ENCODE results near the gene TNC.

Gene TNC

GRCh38 chr9:115103746-115104477, 14.0 kb downstream of the TNC start:
- H3K4me3 ChIP-seq (ENCODE audit: low read depth, low read length) = no peak overlapping the region
- TF ChIP-seq, protein P1, sequence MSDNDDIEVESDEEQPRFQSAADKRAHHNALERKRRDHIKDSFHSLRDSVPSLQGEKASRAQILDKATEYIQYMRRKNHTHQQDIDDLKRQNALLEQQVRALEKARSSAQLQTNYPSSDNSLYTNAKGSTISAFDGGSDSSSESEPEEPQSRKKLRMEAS (IDR thresholded peaks at IDR 0.05; ENCODE audit: low read depth, low read length) = no peak
- TF ChIP-seq POLR2A (IDR thresholded peaks at IDR 0.05; ENCODE audit: extremely low read depth, insufficient read length) = no peak
- no peak for TF ChIP-seq MYC (IDR thresholded peaks at IDR 0.05; ENCODE audit: low read depth, low read length)
- TF ChIP-seq, protein P2, sequence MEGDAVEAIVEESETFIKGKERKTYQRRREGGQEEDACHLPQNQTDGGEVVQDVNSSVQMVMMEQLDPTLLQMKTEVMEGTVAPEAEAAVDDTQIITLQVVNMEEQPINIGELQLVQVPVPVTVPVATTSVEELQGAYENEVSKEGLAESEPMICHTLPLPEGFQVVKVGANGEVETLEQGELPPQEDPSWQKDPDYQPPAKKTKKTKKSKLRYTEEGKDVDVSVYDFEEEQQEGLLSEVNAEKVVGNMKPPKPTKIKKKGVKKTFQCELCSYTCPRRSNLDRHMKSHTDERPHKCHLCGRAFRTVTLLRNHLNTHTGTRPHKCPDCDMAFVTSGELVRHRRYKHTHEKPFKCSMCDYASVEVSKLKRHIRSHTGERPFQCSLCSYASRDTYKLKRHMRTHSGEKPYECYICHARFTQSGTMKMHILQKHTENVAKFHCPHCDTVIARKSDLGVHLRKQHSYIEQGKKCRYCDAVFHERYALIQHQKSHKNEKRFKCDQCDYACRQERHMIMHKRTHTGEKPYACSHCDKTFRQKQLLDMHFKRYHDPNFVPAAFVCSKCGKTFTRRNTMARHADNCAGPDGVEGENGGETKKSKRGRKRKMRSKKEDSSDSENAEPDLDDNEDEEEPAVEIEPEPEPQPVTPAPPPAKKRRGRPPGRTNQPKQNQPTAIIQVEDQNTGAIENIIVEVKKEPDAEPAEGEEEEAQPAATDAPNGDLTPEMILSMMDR (IDR thresholded peaks at IDR 0.05; ENCODE audit: low read depth, low read length) = no peak
- no peak for DNase-seq (ENCODE audit: low read depth)

DNA sequence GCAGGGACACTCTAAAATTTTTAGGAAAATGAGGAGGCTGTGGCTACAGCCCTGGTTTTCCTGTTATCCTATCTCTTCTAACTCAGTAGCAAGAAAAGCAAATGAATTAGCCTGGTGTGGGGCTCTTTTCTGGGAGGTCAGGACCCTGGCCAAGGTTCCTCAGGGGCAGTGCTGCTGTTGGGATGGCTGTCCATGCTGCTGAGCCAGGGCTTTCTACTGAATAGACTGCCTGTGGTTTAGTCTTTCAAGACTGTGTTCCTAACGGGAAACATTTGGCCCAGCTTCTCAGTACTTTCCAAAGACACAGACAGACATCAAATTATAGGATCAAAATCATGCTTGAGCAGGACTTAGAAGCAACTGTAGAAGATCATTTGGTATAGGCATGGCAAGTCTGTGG, 18.1 kb downstream of the TNC start:
- H3K4me3 ChIP-seq (ENCODE audit: low read depth, low read length) = no peak overlapping the region
- DNase-seq (ENCODE audit: low read depth) = no peak
- no peak for TF ChIP-seq POLR2A (IDR thresholded peaks at IDR 0.05; ENCODE audit: extremely low read depth, insufficient read length)
- TF ChIP-seq MYC (IDR thresholded peaks at IDR 0.05; ENCODE audit: low read depth, low read length) = no peak
- TF ChIP-seq, protein P1 (IDR thresholded peaks at IDR 0.05; ENCODE audit: low read depth, low read length) = no peak
- TF ChIP-seq, protein P2 (IDR thresholded peaks at IDR 0.05; ENCODE audit: low read depth, low read length) = no peak

DNA sequence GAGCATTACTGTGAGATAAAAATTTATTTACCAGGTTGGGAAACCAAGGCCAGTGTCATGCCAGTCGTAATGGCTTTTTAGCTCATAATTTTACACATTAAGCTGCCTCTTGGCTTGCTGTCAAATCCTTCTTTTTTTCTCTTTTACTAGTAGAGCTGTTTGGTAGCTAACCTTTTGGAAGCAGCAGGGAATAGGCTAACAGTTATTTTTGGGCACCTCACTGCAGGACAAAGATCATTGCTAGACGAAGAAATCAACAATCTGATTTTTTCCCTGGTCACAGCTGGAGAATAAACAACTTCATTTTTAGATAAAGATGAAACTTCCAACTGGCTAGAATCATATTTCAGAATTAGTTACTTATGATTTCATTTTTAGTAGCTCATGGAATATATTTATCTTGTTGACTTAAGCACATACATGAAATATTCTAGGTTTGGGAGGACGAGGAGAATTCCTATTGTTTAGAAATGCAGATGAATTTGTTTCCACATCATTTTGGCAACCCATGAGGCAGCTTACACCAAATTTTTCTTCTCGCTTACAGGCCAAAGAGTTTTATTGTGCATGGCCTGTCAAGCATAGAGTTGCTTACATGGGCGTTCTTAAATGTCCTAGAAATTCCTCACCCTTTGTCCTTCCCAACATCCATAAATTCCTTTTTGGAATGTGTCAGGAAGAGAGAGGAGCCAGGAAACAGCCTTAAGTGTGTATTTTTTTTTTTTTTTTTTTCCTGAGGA, 19.6 kb downstream of the TNC start:
- TF ChIP-seq MYC (IDR thresholded peaks at IDR 0.05; ENCODE audit: low read depth, low read length) (no peak), POLR2A (IDR thresholded peaks at IDR 0.05; ENCODE audit: extremely low read depth, insufficient read length) (no peak)
- TF ChIP-seq, protein P2 (IDR thresholded peaks at IDR 0.05; ENCODE audit: low read depth, low read length) = no peak
- TF ChIP-seq, protein P1 (IDR thresholded peaks at IDR 0.05; ENCODE audit: low read depth, low read length) = no peak
- no peak for DNase-seq (ENCODE audit: low read depth)
- H3K4me3 ChIP-seq (ENCODE audit: low read depth, low read length) = no peak overlapping the region

- TF ChIP-seq, protein P1 (IDR thresholded peaks at IDR 0.05; ENCODE audit: low read depth, low read length) = no peak
- DNase-seq (ENCODE audit: low read depth) = no peak
- H3K4me3 ChIP-seq (ENCODE audit: low read depth, low read length) = no peak overlapping the region
Observed at GRCh38 chr9:115093520-115093919, 24.4 kb downstream of the TNC start.

- DNase-seq (ENCODE audit: low read depth) = no peak
- TF ChIP-seq, protein P1 (IDR thresholded peaks at IDR 0.05; ENCODE audit: low read depth, low read length) = no peak
- TF ChIP-seq, protein P2 (IDR thresholded peaks at IDR 0.05; ENCODE audit: low read depth, low read length) = no peak
- TF ChIP-seq MYC (IDR thresholded peaks at IDR 0.05; ENCODE audit: low read depth, low read length) (no peak), POLR2A (IDR thresholded peaks at IDR 0.05; ENCODE audit: extremely low read depth, insufficient read length) (no peak)
- H3K4me3 ChIP-seq (ENCODE audit: low read depth, low read length) = no peak overlapping the region
Observed at GRCh38 chr9:115090486-115090885, 27.5 kb downstream of the TNC start.

GRCh38 chr9:115088860-115089259, 29.1 kb downstream of the TNC start:
- no peak for DNase-seq (ENCODE audit: low read depth)
- TF ChIP-seq MYC (IDR thresholded peaks at IDR 0.05; ENCODE audit: low read depth, low read length) (no peak), POLR2A (IDR thresholded peaks at IDR 0.05; ENCODE audit: extremely low read depth, insufficient read length) (no peak)
- TF ChIP-seq, protein P2 (IDR thresholded peaks at IDR 0.05; ENCODE audit: low read depth, low read length) = no peak
- TF ChIP-seq, protein P1 (IDR thresholded peaks at IDR 0.05; ENCODE audit: low read depth, low read length) = no peak

More at GRCh38 chr9:115088860-115089259, 29.1 kb downstream of the TNC start:
- no peak overlapping the region for H3K4me3 ChIP-seq (ENCODE audit: low read depth, low read length)
